GM18951 (cell line): ENCODE results near the gene LTA4H.

Source experiments
- POLR2A ChIP-seq: IDR thresholded peaks from 4 replicates; pipeline ENCODE4 v1.6.1; 2011; ENCODE audit warnings: mild to moderate bottlenecking; ENCODE audit not compliant: insufficient read length, insufficient read depth; ENCODE audit errors: extremely low read depth
- in situ Hi-C: fragments of 300-500 bp; cut with MboI; formaldehyde crosslinking; loops from one replicate; pipeline ENCODE4 v1.12.0; 2022; ENCODE audit warnings: low sequenced_read_pairs, mixed read lengths, inconsistent platforms; ENCODE audit not compliant: unreplicated experiment

Gene LTA4H

GRCh38 chr12:95956557-95957145 is 78.7 kb downstream of the LTA4H start:
- TF ChIP-seq POLR2A, result no peak
- in situ Hi-C loops, result no loop called here

DNA sequence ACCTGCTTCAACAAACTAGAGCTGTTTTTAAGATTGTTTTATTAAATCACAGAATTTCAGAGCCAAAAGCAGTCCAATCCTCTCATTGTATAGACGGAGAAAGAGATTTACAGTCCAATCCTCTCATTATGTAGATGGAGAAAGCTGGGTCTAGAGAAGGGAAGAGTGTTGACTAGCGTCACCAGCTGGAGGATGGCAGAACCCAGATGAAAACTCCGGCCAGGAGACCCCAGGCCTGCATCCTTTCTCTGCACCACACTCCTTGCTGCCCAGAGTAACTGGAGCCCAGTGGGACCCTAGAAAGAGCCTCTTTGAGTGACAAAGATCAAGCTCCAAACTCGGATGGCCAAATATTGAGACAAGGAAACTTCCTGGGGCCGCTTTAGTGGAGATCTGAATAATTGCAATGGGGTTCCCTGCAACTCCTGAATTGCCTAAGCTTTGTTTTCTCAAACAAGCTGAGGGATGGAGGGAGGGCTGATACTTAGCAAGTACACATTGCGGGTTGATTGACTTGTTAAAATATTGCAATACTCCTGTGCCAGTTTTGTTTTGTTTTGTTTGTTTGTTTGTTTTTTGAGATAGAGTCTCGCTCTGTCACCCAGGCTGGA is 79.7 kb downstream of the LTA4H start:
- in situ Hi-C loops, result no loop called here
- no peak for TF ChIP-seq POLR2A

DNA sequence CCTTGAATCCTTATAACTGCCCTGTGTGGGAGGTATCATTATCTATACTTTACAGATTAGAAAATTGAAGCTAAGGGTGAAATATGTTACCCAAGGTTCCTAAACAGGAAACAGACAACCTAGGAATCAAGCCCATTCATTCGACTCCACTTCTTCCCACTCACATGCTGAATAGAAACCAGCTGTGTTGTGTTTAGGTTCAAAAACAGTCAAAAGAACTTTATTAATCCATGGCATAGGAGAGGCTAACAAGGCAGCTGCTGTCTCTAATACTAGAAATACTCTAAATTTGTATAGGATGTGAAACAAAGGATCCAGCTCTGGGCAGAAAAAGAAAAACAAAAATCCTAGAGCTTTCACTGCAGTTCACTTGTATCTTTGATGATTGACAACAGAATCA is 82.4 kb downstream of the LTA4H start:
- in situ Hi-C loops, result no loop called here
- no peak for TF ChIP-seq POLR2A

- TF ChIP-seq POLR2A, result no peak
- in situ Hi-C loops, result no loop called here
Observed at GRCh38 chr12:95951515-95951914, 83.9 kb downstream of the LTA4H start.
